BE2C (cell line): ENCODE data around the gene SESN3.
"Not testable (repeated sequence)": the region's sequence is repeated elsewhere in the genome, so short reads cannot be mapped to it uniquely, and the experiment has no call there.

Experiments used
- DNase-seq: peaks from one replicate; pipeline ENCODE4 v3.0.0-alpha.2; 2020
- H3K27me3 ChIP-seq: fragments of 250-450 bp; sonication (Bioruptor Pico); 2 replicates; pipeline ENCODE4 v1.5.1; 2020; ENCODE audit warnings: mild to moderate bottlenecking
- H3K36me3 ChIP-seq: fragments of 250-450 bp; sonication (Bioruptor Pico); 2 replicates; pipeline ENCODE4 v1.5.1; 2020; ENCODE audit warnings: mild to moderate bottlenecking
- H3K4me1 ChIP-seq: fragments of 250-450 bp; sonication (Bioruptor Pico); 2 replicates; pipeline ENCODE4 v1.5.1; 2020
- H3K4me3 ChIP-seq: 2 replicates; pipeline ENCODE4 v1.5.1; 2011; ENCODE audit warnings: low read depth, low read length
- H3K9me3 ChIP-seq: fragments of 250-450 bp; sonication (Bioruptor Pico); 2 replicates; pipeline ENCODE4 v1.5.1; 2020
- CTCF ChIP-seq: IDR thresholded peaks from 2 replicates; pipeline ENCODE4 v1.5.1; 2012; ENCODE audit warnings: mild to moderate bottlenecking, low read depth, low read length

The SESN3 gene

GRCh38 chr11:95253141-95253540 lies 22.1 kb upstream of the SESN3 start:
- H3K4me1 ChIP-seq, result peaks cover 35% of the 10 kb centered on the region
- no peak for DNase-seq
- no peak for TF ChIP-seq CTCF
- no peaks in the 10 kb centered on the region for H3K36me3 ChIP-seq
- H3K4me3 ChIP-seq, result no peak overlapping the region
- H3K27me3 ChIP-seq, result no peaks in the 10 kb centered on the region
- no peaks in the 10 kb centered on the region for H3K9me3 ChIP-seq

DNA sequence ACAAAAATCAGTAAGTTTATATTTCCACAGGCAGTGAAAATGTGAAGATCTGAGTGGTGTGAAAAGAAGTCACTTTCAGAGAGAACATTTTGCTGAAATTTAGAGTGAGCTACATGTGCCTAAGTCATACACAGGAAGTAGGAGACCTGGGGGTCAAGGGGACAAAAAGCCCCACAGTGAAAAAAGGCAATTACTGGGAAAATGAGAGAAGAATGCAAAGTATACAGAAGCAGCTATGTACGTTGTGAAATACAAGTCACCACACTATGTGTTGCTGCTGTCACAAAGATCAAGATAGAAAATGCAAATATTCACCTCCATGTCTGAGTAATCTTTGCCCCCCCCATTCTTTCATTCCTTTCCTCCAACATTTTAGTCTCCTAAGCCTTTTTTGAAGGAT lies 21.6 kb upstream of the SESN3 start:
- Histone ChIP-seq H3K4me1 (peaks cover 41% of the 10 kb centered on the region), H3K4me3 (no peak overlapping the region), H3K9me3 (no peaks in the 10 kb centered on the region), H3K36me3 (no peaks in the 10 kb centered on the region), H3K27me3 (no peaks in the 10 kb centered on the region)
- no peak for DNase-seq
- no peak for TF ChIP-seq CTCF

DNA sequence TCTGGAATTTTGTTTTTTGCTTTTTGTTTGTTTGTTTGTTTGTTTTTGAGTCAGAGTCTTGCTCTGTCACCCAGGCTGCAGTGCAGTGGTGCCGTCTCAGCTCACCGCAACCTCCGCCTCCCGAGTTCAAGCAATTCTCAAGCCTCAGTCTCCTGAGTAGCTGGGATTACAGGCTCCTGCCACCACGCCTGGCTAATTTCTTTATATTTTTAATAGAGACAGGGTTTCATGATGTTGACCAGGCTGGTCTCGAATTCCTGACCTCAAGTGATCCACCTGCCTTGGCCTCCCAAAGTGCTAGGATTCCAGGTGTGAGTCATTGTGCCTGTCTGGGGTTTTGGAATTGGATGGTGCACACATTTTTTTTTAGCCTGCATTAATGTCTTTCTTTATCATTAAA lies 20.9 kb upstream of the SESN3 start:
- H3K27me3 ChIP-seq, DNase-seq, H3K4me3 ChIP-seq, H3K36me3 ChIP-seq, H3K9me3 ChIP-seq: not testable (repeated sequence)
- H3K4me1 ChIP-seq, result peaks cover 43% of the 10 kb centered on the region

DNA sequence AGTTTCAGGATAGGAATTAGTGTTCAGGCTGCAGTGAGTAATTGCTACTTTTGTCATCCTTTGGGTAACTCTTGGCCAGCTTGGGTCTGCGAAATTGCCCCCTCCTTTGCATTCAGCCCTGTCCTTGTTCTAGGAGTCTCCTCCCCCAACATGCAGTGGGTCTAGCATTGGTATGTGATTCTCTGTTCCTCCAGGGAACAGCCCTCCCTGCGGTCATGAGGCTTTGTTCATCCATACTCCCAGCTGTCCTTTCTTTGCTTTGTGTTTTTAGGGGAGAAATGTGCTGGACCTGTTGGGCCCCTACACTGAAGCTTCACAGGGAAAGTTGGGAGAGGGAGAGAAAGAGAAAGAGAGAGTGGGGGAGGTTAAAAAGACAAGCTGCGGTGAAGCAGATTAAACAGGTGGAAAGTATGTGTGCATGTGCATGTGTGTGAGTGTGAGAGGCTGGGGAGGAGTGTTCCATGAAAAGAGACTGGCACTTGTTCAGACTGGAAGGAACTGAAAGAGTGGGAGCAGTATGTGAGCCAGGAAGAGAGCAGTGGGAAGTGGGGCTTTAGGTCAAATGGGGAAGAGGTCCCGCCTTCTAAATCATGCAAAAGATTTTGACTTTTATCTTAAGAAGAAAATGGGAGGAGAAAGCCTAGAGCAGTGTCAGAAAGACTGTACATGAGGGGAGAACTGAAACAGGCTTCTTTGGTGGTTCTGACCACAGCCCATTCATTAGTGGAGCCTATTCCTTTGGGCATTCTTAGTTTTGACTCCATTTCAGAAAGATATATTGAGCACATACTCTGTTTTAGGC lies 17.9 kb upstream of the SESN3 start:
- H3K27me3 ChIP-seq, result no peaks in the 10 kb centered on the region
- no peaks in the 10 kb centered on the region for H3K36me3 ChIP-seq
- H3K9me3 ChIP-seq, result no peaks in the 10 kb centered on the region
- TF ChIP-seq CTCF, result no peak
- H3K4me1 ChIP-seq, result peaks cover 32% of the 10 kb centered on the region
- DNase-seq, result no peak
- H3K4me3 ChIP-seq, result no peak overlapping the region

DNA sequence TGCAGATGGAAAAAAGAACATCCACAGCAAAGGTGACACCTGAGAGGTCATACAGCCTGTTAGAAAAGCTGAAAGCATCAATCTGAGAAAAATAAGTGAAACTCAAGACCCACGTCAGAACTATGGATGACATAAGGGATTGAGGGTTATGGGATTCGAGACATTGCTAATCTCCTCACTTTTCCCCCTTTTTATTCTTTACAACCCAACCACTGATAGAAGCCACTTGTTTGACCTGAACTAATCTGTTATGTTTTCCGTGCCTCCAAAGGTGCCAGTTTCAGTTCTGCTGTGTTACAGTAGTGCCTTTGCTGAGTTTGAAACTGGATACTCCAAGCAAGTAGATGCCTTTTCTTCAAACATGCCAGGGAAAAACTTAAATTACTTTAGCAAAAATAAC lies 16.9 kb upstream of the SESN3 start:
- no peak for TF ChIP-seq CTCF
- Histone ChIP-seq H3K4me1 (peaks cover 24% of the 10 kb centered on the region), H3K9me3 (no peaks in the 10 kb centered on the region), H3K36me3 (no peaks in the 10 kb centered on the region), H3K4me3 (no peak overlapping the region), H3K27me3 (no peaks in the 10 kb centered on the region)
- DNase-seq, result no peak

DNA sequence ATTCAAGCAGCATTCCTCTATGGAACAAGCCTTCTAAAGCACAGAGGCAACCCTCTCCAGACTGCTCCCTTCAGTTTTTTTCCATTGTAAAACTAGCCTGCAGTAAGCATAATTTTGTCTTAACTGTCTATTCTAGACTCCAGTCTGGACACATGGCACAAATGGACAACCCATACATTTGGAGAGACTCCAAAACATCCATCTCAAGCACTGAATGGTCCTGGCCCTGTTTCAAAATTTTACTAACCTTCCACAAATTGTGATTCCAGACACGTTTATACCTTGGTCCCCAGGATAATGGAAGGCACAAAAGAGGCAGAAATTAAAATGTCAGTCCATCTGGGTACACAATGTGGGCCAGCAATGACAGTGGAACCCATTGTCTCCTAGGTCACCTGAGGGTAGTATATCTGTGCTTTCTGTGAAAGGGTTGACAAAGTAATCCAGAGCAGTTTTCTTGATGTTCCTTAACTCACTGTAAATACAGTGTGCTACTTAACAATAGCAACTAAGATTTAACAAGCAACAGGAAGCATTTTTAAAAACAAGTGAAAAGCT lies 16.2 kb upstream of the SESN3 start:
- H3K27me3 ChIP-seq, result no peaks in the 10 kb centered on the region
- H3K4me1 ChIP-seq, result peaks cover 22% of the 10 kb centered on the region
- TF ChIP-seq CTCF, result no peak
- DNase-seq, result peak; percentile 39
- H3K9me3 ChIP-seq, result no peaks in the 10 kb centered on the region
- H3K36me3 ChIP-seq, result no peaks in the 10 kb centered on the region
- H3K4me3 ChIP-seq, result no peak overlapping the region
